HG03342 (cell line): ENCODE results near the gene HK3.
"Not testable (repeated sequence)": the region's sequence is repeated elsewhere in the genome, so short reads cannot be mapped to it uniquely, and the experiment has no call there.

Source experiments
- ATAC-seq: cut with Tn5 transposase; IDR thresholded peaks from one replicate; pipeline ENCODE4 v1.9.1; 2021; ENCODE audit warnings: mild to moderate bottlenecking, moderate library complexity; ENCODE audit not compliant: unreplicated experiment

The HK3 gene

GRCh38 chr5:176884571-176884890, 14.6 kb downstream of the HK3 start:
- ATAC-seq, result no peak

DNA sequence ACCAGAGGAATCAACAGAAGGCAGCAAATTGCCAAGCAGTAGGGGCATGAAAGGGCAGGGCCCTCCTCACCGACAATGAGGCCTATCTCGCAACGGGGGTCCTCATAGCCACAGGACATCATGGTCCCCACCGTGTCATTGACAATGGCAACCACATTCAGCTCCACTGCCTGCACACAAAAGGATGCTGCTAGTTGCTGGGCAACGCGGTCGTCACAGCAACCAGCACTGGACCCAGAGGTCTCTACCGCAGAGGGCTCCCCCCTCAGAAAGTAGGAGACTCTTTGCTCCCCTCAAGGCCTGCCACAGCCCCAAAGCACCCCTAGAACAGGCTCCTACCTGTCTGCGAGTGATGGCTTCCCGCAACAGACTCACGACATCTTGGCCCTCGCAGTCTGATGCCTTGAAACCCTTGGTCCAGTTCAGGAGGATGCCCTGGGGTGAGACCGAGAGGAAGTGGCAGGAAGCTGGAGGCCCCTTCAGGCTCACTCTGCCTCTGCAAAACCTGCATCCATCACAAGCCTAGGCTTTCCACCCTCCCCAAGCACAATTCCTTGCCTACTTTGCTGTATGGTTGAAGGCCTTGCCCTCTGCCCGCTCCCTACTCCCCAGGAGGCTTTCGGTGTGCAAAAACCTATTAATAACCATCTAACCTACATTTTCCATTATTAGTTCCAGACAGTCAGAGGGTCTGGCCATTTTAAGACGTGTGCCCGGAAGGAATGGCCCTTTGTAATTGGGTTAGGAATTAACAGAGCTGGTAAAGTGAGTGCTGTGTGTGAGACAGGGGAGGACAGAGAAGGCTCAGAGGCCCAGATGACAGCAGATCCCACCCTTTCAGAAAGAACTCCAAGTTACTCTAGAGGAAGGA, 15.2 kb downstream of the HK3 start:
- ATAC-seq, result no peak

- ATAC-seq, result no peak
Observed at GRCh38 chr5:176882567-176882903, 16.6 kb downstream of the HK3 start.

DNA sequence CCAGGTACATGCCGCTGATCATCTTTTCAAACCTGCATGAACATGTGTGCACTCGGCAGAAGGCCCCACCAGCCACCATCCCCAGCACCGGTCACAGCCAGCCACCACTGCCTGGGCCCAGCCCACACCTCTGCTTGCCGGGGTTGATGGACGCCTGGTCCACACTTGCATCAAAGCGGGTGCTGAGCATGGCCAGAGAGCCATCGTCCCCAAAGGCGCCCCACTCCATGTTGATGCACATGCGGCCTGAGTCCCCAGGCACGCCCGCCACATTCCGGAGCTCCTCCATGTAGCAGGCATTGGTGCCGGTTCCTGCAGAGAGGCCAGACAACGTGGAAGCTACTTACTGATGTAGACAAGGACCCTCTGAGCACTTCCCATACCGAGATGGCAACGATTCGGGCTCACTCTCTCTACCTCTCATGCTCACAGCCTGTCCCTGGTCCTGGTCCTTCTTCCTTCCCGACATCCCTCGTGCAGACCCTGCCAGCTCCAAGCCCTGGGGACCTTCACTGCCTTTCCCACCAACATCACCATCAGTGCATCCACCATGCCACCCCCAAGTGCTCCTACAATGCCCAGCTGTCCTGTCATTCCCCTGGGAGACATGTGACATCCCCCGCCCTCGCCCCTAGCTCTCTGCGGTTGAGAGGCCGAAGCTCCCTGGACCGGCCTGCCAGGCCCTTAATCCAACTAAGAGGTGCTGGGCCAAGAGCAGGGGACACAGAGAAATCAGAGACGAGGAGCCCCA, 17.2 kb downstream of the HK3 start:
- no peak for ATAC-seq

GRCh38 chr5:176881021-176881749, 18.0 kb downstream of the HK3 start:
- ATAC-seq, result no peak

DNA sequence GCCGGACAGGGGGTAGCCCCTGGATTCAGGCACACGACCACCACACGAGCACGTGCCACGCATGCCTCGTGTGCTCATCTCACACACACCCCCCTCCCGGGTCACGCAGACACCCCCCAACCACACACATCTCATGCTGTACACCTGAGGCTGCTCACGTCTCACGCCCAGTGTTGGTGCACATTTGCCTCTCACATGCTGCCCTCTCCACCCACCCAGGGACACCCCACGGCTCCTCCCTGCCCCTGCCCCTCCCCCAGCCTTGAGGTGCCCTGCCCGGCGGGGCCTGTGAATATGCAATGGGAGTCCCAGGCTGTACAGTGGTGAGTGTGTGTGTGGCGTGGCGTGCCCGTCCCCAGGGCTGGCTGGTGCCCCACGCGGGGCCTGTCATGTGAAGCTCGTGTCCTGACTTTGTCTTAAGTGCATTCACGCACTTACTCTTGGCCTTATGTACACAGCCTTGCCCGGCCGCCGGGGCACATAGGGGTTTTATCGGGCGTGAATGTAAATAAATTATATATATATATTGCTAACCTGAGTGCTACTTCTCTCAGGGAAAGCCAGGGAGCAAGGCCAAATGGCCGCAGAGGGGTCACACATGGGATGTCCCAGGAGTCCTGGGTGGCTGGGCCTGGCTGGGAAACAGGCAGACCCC, 18.7 kb downstream of the HK3 start:
- ATAC-seq, result no peak

- ATAC-seq, result no peak
Observed at GRCh38 chr5:176879663-176880361, 19.3 kb downstream of the HK3 start.

- no peak for ATAC-seq
Observed at GRCh38 chr5:176878906-176879662, 20.1 kb downstream of the HK3 start.

DNA sequence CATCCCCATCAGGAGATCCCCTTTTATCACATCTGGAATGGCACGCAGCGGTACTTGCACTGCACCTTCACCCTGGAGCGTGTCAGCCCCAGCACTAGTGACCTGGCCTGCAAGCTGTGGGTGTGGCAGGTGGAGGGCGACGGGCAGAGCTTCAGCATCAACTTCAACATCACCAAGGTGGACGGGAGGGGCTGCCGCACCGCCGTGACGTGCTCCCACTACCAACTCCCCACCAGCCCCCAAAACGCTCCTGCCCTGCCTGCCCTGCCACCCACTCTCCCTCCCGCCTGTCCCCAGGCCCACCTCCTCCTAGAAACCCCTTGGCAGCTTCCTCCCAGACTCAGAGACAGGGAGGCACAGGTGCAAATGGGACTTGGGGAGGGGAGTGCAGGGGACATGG, 20.7 kb downstream of the HK3 start:
- ATAC-seq, result no peak

- no peak for ATAC-seq
Observed at GRCh38 chr5:176877793-176878331, 21.3 kb downstream of the HK3 start.

GRCh38 chr5:176876506-176877431, 22.4 kb downstream of the HK3 start:
- ATAC-seq, result no peak

- ATAC-seq, result no peak
Observed at GRCh38 chr5:176875783-176876505, 23.2 kb downstream of the HK3 start.

DNA sequence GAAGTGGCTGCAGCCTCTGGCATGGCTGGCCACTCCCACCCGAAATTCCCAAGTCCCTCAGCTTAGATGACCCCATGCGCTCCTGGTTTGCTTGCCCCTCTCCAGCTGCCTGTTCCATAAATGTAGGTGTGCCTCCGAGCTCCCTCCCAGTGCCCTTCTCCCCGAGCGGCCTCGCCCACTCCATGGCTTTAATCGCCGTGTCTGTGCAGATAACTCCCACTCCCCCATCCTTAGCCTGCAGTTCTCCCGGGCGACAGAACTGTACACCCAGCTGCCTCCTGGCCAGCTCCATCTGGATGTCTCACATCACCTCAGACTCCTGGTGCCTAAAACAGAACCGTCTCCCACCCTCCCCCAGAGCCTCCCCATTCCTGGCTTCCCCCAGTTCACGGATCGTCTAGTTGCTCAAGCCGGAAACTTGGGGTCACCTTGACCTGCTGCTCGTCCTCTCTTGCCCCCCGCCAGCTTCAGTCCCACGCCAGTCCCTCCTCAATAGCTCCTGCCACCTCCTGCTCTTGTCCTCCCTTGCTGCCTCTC, 24.1 kb downstream of the HK3 start:
- ATAC-seq, result no peak

DNA sequence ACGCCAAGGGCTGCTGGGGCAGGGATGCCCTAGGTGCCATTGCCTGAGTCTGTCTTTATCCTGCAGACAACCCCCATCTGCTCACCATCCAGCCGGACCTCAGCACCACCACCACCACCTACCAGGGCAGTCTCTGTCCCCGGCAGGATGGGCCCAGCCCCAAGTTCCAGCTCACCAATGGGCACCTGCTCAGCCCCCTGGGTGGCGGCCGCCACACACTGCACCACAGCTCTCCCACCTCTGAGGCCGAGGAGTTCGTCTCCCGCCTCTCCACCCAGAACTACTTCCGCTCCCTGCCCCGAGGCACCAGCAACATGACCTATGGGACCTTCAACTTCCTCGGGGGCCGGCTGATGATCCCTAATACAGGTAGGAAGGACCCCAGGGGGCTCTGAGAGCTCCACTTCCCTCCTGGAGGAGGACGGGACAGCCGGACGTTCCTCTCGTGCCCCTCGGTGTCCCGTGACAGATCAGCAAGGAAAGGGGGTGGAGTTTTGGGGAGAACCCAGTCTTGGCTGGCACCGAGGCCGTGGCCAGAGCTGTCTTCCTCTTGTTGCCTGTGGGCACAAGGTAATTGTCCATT, 24.9 kb downstream of the HK3 start:
- no peak for ATAC-seq

- no peak for ATAC-seq
Observed at GRCh38 chr5:176873541-176874172, 25.5 kb downstream of the HK3 start.

GRCh38 chr5:176873011-176873410, 26.1 kb downstream of the HK3 start:
- ATAC-seq, result not testable (repeated sequence)

DNA sequence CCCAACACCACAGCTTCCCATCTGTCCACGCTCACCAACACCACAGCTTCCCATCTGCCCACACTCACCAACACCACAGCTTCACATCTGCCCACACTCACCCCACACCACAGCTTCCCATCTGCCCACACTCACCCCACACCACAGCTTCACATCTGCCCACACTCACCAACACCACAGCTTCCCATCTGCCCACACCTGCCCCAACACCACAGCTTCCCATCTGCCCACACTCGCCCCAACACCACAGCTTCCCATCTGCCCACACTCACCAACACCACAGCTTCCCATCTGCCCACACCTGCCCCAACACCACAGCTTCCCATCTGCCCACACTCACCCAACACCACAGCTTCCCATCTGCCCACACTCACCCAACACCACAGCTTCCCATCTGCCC, 26.6 kb downstream of the HK3 start:
- not testable (repeated sequence) for ATAC-seq
